BJ (cell line): ENCODE data around the gene DDAH1. TPM values are rescaled to one million over a fixed set of nuclear protein-coding genes. Genes with fewer than 3 reads are reported as not detected.

Experiments used
- CTCF ChIA-PET: fragments of 350-600 bp; formaldehyde crosslinking; extraction: SDS; loops from one replicate; lab custom pipeline; 2021; ENCODE audit warnings: antibody characterized with exemption, inconsistent platforms; lab: Yijun Ruan, JAX
- POLR2A ChIA-PET: fragments of 300-600 bp; sonication (Branson Sonifier 250); formaldehyde crosslinking; extraction: SDS; loops from one replicate; lab custom pipeline; 2021; ENCODE audit warnings: antibody characterized with exemption; lab: Charles Lee
- DNase-seq: peaks from one replicate; pipeline ENCODE4 v3.0.0-alpha.2; 2011; ENCODE audit warnings: low read depth
- H3K27me3 ChIP-seq: 2 replicates; pipeline ENCODE4 v1.6.0; 2011; ENCODE audit warnings: low read length; ENCODE audit not compliant: control insufficient read depth, insufficient read depth
- H3K36me3 ChIP-seq: 2 replicates; pipeline ENCODE4 v1.5.1; 2011; ENCODE audit warnings: low read length; ENCODE audit not compliant: control insufficient read depth, insufficient read depth
- H3K4me3 ChIP-seq: 2 replicates; pipeline ENCODE4 v1.5.1; 2011; ENCODE audit warnings: low read depth, mild to moderate bottlenecking, control low read depth, low read length
- CTCF ChIP-seq: IDR thresholded peaks from 2 replicates; pipeline ENCODE4 v1.5.1; 2011; ENCODE audit warnings: low read depth, mild to moderate bottlenecking, control low read depth, inconsistent platforms, low read length, moderate library complexity; ENCODE audit not compliant: insufficient read depth
- polyA plus RNA-seq: library from polyadenylated mRNA; depleted of rRNA; stranded (reverse); fragments of >200 nt; gene quantifications from 2 replicates; pipeline ENCODE4 v1.2.3, GENCODE V29; 2011

DDAH1 gene
- polyA plus RNA-seq, 1 experiment: 244 TPM

DNA sequence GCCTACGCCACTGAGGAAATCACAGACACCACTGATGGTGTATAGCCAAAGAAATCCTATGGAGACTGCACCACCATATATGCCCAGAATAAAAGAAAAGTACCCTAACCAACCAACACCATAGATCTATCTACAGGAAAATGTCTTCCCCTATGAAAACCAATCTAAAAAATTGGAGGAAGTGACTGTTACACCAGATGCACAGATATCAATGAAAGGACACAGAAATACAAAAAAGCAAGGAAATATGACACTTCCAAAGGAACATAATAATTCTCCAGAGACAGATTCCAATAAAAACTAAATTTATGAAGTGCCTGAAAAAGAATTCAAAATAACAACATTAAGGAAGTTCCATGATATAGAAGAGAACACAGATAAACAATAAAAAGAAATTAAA is 131.8 kb downstream of the DDAH1 start:
- Histone ChIP-seq H3K27me3 (no peaks in the 10 kb centered on the region), H3K4me3 (no peak overlapping the region), H3K36me3 (no peaks in the 10 kb centered on the region)
- no peak for TF ChIP-seq CTCF
- DNase-seq: no peak
- ChIA-PET POLR2A (no interaction called here), CTCF (no interaction called here)

DNA sequence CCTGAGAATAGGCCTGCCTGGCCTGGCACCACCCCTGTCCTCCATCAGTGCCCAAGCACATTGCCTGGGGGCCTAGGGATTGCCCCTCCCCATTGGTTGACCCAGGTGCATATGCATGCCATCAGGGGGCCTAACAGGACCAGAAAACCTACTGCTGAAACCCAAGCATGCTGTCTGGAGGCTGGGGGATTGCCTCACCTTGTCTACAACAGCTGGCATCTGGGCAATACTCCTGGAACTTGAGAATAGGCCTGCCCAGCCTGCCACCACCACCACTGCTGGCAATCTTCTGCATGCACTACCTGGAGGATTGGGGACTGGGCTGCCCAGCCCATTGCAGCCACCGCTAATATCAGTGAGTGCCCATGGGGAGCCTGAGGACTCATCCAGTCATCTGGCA is 132.4 kb downstream of the DDAH1 start:
- H3K4me3 ChIP-seq: no peak overlapping the region
- POLR2A ChIA-PET: no interaction called here
- no peaks in the 10 kb centered on the region for H3K27me3 ChIP-seq
- DNase-seq: no peak
- CTCF ChIA-PET: no interaction called here
- no peaks in the 10 kb centered on the region for H3K36me3 ChIP-seq
- TF ChIP-seq CTCF: no peak

DNA sequence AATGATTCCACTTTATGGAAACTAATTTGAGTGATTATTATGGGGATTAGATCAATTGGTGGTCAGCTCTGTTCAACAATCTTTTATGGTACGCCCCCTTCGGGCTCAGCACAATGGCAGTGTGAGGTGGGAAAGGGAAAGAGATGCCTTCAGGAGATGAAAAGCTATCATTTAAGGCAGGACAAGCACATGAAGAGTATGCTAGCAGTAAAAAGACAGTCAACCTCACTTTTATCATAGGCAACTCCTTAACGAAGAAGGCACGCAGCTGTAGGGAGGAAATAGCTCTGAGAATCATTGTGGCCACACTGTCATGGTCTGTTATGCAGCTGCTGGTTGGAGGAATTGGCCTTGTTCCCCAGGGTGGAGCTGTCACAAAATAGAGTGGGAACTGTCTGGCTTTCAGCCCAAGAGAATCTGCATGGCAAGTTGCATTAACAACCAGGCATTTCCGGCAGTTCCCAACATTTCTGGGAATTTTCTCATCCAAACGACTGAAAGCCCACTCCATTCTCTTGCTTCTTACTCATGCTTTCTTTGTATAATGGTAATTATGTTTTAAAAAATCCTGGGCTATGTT is 134.2 kb downstream of the DDAH1 start:
- CTCF ChIA-PET: interaction anchor here (0.6 to 1.8 kb wide), 6 partner anchors 10 to 181 kb away, joined by 3 to 15 read pairs (median 3); no protein-coding TSS in a partner anchor
- no peak overlapping the region for H3K4me3 ChIP-seq

GRCh38 chr1:85330214-85330631 is 134.7 kb downstream of the DDAH1 start:
- Histone ChIP-seq H3K4me3 (no peak overlapping the region), H3K36me3 (no peaks in the 10 kb centered on the region), H3K27me3 (no peaks in the 10 kb centered on the region)
- POLR2A ChIA-PET: interaction anchor here (0.6 to 1.7 kb wide), 9 partner anchors 14 to 281 kb away, joined by 3 to 8 read pairs (median 4); partner anchors contain the start of genes BCL10 and CCN1
- peak; percentile 84 for DNase-seq
- TF ChIP-seq CTCF: no peak
- CTCF ChIA-PET: interaction anchor here (0.6 to 1.8 kb wide), 5 partner anchors 14 to 181 kb away, joined by 3 to 15 read pairs (median 3); no protein-coding TSS in a partner anchor

More for the DNA sequence above, 134.2 kb downstream of the DDAH1 start:
- Histone ChIP-seq H3K36me3 (no peaks in the 10 kb centered on the region), H3K27me3 (no peaks in the 10 kb centered on the region)
- peak; percentile 99 for DNase-seq
- POLR2A ChIA-PET: interaction anchor here (0.6 to 1.7 kb wide), 8 partner anchors 13 to 299 kb away, joined by 3 to 8 read pairs (median 4); partner anchors contain the start of genes BCL10 and CCN1
- TF ChIP-seq CTCF: no peak; the same call in 1 of the 2 replicates

GRCh38 chr1:85328713-85329397 is 136.1 kb downstream of the DDAH1 start:
- CTCF ChIA-PET: interaction anchor here (0.7 to 1.1 kb wide), 2 partner anchors 10 to 13 kb away, joined by 3 read pairs; no protein-coding TSS in a partner anchor
- Histone ChIP-seq H3K36me3 (no peaks in the 10 kb centered on the region), H3K27me3 (no peaks in the 10 kb centered on the region), H3K4me3 (no peak overlapping the region)
- DNase-seq: peak; percentile 91
- POLR2A ChIA-PET: no interaction called here
- TF ChIP-seq CTCF: no peak
